ENCODE results near the gene SCN9A.
"Not testable (repeated sequence)": the region's sequence is repeated elsewhere in the genome, so short reads cannot be mapped to it uniquely, and the experiment has no call there.

- TF ChIP-seq CTCF (tag by site-specific recombination; IDR thresholded peaks at IDR 0.05); ZNF184 (tag by site-specific recombination; IDR thresholded peaks at IDR 0.05); ZFHX2 (tag by site-specific recombination; conservative IDR thresholded peaks at IDR 0.05); HOXD13 (CRISPR knock-in tag; IDR thresholded peaks at IDR 0.05; ENCODE audit: borderline replicate concordance); ZNF785 (tag by site-specific recombination; IDR thresholded peaks at IDR 0.05); TCF7L2 (IDR thresholded peaks at IDR 0.05; ENCODE audit: borderline replicate concordance, low read depth, low read length); ZBTB1 (tag by site-specific recombination; IDR thresholded peaks at IDR 0.05); BCL6B (tag by site-specific recombination; IDR thresholded peaks at IDR 0.05); ZBTB8A (tag by site-specific recombination; IDR thresholded peaks at IDR 0.05); ZNF146 (tag by site-specific recombination; IDR thresholded peaks at IDR 0.05); ZNF391 (tag by site-specific recombination; IDR thresholded peaks at IDR 0.05; ENCODE audit: borderline replicate concordance, low read depth); KLF16 (tag by site-specific recombination; IDR thresholded peaks at IDR 0.05); ZNF660 (tag by site-specific recombination; IDR thresholded peaks at IDR 0.05): not testable (repeated sequence)
Observed at GRCh38 chr2:166312863-166313262, 62.9 kb downstream of the SCN9A start.
